Inflammatory macrophage (primary cell): Measurements from ENCODE around the gene POU3F1.

Experiments used
- DNase-seq, 2 donors: peaks; one replicate each; pipeline ENCODE4 v3.0.0-alpha.2; 2020 to 2022
- total RNA-seq, 18 experiments: gene quantifications; one replicate each; lab custom pipeline; 2026; ENCODE audit warnings: mixed read lengths in 6 of 18, inconsistent platforms in 2 of 18; lab: John Stamatoyannopoulos, UW

Gene POU3F1
- total RNA-seq = 0 to 1.3 (median 0.24) reads per million in 18 experiments

DNA sequence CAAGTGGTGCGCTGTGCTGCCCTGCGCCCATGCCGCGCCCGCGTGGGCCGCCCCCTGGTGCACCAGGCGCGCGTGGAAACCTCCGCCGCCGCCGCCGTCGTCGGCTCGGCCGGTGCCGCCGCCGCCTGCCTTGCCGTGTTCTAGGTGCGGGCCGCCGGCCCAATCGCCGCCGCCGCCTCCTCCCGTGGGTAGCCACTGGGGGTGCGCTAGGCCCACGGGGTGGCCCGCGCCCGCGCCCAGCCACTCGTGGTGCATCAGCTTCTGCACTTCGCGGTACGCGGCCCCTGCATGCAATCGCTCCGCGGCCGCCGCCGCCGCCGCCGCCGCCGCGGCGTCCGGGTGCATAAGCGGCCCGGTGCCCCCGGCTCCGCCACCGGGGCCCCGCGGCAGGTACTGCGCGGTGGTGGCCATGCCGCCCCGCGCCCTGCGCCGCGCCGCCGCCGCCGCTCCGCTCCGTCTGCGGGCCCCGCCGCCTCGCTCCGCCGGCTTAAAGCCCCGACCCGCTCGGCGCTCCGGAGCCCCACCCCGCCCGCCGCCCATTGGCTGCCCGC, at the start of gene POU3F1:
Gene POU3F1 (minus strand): TSS at position 461 of the 551 bp plus-strand sequence. CDS start 50 bp downstream, at position 411.
- DNase-seq = no peak

DNA sequence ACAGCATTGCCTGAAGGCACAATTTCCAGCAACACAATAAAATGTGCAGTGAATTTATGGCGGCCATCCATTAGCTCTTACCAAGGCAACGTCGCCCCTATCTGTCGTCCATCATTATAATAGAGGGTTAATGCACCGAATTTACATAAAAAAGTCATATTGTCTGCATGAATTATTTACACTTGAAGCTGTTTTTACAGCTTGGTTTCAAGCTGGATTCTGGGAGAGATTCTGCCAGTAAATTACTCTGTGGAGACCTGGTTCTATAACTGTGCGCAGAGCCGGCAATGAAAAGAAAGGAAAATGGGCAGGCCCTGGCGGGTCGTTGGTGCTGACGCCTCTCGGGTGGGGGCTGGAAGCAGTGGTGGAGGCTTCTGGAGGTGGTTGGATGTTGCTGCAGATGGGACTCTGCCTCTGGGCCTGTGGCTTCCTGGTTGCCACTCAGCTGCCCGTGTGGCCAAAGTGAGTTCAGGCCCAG, 48.9 kb upstream of the POU3F1 start:
- DNase-seq = no peak

DNA sequence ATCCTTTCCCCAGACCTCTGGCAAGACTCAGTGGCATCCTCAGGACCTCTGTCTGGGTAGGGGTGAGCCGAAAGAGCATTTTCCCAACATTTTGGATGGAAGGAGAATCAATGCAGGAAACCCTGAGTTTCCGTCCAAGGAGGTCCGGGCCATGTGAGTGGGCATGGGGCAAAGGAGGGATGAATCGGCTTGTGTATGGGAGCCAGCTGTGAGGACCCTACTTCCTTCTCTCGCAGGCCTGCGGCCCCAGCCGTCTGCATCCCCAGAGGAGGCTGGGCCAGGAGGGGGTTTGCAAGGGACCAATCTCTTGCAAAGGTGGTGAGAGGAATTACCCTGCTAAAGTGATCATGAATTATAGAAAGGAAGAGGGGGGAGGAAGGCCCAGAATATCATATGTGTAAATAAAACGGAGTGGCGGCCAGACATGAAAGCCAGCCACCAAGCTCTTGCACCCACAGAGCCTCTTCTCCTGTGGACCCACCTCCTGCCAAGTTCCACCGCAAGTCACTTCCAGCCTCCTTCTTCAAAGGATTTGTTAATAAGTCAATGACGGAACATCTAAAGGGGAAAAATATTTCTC, 48.2 kb upstream of the POU3F1 start:
- no peak for DNase-seq

DNA sequence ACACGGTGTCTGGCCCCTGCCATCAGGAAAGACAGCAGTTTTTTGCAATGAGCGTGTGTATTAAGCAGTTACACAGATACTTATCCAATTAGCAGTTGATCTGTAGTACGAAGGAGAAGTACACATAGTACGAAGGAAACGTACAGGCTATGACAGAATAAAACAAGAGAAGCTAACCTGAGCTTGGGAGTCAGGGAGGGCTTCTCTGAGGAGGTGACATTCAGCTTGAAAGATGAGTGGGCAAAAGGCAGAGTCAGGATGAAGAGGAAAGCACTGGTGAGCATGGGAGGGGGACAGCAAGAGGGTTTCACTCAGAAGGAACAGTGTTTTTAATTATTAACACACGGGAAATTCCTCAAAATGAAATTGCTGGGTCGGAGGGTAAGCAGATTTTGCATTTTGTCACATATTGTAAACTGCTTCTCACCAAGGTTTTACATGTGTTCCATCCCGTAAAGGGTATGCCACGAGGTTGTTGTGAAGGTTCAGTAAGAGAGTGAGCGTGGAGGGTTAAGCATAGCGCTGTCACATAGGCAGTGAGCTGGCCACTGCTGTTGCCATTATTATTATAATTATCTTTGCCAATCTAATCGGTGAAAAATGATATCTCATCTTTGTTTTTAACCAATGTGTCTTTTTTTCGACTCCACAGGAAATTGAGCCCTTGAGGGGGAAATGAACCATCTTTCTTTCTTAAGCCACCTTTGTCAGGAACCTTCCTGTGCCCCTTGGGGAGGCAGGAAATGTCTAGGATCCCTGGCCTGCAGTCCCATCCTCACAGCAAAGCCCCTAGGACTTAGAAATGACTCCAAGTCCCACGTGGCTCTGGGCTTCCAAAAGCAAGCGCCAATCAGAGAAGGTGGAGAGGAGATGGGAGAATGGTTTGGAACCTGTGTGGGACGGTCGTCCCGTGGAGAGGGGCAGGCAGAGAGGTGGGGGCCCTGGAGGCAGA, 47.3 kb upstream of the POU3F1 start:
- DNase-seq = no peak

DNA sequence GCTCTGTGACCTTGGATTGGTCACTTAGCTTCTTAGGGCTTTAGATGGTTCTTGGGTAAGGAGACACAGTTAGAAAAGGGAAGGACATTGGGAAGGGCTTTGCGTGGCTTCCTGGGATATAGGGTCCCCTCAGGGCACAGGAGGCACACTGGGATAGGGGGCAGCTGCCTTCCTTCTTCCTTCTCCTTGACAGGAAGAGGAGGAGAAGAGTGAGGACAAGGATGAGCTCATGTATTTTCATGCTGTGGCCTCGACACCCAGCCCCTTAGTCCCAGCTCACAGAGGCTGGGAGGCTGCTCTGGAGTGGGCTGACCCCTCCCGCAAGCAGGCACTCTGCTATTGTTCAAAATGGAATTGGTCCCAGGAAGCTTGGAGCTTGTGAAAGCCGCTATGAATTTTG, 45.7 kb upstream of the POU3F1 start:
- no peak for DNase-seq

DNA sequence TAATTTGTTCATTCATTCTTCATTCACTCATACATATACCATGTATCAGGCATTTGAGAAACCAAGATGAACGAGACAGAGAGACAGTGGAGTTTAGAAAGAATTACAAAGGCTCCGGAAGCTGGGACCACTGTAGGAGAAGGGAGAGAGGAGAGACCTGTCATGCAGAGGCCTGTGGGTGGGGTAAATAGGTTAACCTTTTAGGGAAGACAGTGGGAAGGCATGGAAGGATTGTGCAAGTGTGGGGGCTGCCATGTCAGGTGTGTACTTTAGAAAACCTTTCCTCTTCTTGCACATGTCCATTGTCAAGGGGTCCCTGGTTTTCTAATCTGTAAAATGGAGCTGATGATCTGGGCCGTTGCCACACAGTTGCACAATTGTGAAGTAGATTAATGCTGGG, 44.2 kb upstream of the POU3F1 start:
- no peak for DNase-seq

DNA sequence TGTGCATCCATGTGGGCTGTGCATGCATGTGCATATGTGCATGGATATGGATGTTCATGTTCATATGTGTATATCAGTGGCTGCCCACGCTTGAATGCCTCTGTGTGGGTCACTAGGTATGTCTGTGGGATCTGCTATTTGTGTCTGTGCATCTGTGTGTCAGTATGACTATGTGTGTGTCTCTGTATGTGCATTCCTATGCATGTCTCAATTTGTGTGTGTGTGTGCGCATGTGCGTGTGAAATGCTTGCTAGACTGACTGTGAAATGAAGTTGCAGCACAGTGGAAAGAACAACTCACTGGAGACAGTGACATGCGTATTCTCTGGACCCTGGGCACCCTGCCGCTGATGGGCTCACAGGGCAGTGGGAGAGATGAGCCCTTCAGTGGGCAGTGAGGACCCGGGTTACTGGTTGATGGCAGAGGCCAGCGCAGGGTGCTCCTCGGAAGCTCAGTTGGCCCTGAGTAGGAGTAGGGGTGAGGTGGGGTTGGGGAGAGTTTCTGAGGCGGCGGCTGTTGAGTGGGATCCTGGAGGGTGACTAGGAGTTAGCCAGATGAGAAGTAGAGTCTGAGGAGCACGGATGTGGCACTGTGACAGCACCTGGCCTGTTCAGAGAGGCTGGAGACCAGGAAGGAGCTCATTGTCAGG, 43.2 kb upstream of the POU3F1 start:
- DNase-seq = no peak

DNA sequence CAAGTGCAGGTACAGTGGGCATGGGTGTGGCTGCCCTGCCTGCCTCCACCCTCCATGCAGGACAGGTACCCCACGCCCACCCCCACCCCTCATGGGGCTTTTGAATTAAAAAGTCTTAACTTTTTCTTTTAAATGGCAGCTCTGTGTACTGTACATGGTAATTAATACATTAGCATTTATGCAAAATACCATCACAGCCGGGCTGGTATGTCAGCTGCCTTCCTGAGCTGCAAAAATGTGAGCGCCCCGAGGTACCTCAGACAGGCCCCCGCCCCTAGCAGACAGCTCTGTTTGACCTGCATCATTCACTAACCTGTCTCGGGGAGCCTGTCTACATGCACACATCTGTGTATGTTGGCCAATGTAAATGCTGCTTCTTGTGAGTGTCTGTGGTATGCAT, 42.2 kb upstream of the POU3F1 start:
- no peak for DNase-seq

DNA sequence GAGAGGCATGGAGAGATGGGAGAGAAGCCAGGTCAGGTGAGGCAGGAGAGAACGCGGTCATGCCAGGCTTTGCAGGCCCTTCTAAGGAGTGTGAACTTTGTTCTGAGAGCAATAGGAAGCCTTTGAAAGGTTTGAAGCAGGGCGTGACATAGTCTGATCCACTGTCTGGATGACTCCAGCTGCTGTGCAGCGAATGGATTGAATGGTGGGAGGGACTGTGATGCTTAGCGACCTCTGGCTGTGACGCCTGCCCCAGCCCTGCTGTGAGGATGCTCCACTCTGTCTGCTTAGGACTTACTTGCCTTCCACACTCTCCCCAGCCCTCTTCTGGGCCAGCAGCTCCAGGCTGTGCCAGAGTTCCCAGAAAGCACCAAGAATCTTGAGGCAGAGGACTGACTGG, 41.8 kb upstream of the POU3F1 start:
- no peak for DNase-seq

DNA sequence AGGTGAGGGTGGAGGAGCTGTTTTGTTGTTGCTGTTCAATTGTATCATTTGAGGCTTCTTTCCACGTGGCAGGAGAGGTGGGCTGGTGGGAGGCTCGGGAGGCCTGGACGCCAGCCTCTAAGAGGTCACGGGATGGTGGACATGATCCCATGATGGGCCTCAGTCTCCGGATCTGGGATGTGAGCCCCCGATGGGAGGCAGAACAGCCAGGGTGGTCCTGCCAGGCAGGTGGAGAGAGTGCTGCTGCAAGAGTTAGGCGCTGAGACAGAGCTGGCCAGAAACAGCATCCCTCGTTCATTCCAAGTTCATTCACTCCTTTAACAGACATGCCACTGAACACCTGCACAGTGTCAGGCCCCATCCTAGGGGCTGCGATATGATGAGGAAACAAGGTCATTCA, 41.1 kb upstream of the POU3F1 start:
- no peak for DNase-seq

DNA sequence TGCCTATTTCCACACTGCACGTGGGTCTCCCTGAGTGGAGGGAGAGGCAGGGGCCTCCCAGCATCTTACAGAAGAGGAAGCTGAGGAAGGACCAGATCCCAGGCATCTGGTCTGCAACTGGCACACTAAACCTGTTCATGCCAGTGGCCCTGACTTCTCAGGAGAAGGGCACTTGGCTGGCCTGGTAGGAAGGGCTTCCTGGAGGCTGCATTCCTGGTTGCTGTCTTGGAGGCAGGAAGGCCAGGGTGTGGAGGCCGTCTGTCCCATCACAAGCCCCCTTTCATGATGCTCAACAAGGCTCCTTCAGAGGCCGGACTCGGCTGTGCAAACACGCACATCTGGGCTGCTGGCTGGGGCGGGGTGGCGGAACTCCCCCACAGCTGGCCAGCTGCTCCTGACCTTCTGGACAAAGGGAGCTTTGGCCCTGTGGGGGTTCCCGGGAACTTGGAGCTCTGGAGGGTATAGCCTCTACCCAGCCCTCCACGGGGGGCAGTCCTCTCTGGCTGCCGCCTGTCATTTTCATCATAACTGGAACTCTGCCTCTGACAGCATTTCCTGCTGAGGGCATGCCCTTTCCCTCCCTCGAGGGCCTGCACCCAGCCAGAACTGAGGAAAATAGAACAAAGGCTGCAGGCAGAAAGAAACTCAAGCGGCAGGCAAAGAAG, 39.2 kb upstream of the POU3F1 start:
- DNase-seq = no peak

DNA sequence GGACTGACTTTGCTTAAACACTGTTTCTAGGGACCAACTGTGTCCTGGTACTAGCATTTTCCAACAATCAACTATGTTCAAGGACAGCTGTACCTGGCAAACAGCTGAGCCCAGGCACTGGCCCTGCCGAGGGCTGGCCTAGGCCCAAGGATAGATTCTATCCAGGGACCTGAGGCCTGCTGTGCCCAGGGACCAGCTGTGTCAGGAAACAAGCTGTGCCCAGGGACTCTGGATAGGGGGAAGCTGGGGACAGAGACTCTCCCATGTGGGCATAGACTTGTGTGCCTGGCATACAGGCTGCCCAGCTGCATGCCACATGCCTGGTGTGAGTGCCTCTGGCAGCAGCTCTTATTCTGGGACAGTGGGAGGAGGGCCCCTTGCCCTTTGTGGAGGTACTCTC, 38.1 kb upstream of the POU3F1 start:
- no peak for DNase-seq

DNA sequence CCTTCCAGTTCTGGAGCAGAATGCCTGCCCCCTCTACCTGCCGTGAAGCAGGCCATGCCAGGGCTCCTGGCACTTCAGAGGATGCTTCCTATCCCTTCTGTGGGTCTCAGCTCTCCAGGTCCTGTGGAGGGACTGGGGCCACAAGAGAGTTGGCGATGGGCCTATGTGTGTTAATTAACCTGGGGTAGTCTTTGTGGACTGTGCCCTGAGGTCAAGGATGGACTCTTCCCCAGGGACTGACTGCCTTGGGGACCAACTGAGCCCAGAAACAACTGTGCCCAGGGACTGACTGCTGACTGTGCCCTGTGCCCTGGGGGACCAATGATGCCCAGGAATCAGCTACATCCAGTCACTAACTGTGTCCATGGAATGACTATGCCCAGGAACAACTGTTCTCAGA, 37.5 kb upstream of the POU3F1 start:
- no peak for DNase-seq

DNA sequence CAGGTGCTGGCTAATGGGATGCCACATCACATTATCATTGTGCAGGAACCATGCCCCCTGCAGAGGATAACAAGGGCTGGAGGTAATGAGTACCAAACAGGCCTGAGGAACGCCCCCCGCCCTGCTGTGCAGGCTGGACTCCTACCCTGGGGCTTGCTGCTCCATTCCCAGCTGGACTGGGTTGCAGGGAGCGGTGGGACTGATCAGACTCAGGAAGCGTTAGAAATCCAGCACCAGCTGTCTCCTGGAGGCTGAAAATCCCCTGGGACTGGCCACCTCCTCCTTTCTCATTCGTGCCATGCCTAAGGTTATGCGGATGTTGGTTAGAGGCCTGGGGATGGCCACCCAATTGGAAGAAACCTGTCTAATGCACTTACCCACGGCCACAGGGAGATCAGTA, 36.9 kb upstream of the POU3F1 start:
- DNase-seq = no peak

DNA sequence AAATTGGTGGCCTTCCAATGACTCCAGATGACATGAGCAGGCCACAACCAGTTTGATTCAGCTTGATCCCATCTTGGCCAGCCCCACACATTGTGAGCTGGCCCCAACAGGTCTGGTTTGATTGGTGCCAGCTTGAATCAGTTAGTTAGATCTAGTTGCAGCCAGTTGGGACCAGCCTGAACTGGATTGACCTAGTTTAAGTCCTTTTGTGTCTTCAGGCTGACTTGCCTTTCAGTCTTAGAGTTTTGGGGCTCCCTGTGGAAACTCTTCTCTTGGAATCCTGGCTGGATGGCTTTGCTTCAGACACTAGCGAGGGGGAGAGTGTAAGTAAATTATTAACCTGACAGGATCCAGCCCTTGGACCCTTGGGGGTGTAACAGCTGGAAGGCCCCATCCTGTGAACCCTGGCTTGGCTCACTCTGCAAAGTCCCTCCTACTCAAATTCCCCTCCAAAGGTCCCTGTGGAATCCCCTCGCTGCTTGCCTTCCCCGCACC, 36.2 kb upstream of the POU3F1 start:
- DNase-seq = no peak

DNA sequence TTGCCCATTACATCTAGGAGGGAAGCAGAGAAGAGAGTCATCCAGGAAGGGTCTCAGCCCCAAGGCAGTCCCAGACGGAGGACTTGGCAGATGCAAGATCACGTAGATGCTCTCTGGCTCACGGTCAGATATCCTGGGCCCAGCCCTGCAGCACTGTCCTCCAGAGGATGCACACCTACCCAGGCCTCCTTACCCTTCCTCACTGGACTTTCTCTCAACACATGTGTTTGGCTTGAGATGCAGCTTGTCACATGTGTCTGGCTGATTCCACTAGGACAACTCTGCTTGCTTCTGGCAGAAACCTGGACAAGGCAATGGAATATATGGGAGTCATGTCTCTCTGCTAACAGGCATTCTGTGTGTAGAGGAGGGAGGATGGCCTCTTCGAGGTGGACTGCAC, 32.4 kb upstream of the POU3F1 start:
- no peak for DNase-seq

DNA sequence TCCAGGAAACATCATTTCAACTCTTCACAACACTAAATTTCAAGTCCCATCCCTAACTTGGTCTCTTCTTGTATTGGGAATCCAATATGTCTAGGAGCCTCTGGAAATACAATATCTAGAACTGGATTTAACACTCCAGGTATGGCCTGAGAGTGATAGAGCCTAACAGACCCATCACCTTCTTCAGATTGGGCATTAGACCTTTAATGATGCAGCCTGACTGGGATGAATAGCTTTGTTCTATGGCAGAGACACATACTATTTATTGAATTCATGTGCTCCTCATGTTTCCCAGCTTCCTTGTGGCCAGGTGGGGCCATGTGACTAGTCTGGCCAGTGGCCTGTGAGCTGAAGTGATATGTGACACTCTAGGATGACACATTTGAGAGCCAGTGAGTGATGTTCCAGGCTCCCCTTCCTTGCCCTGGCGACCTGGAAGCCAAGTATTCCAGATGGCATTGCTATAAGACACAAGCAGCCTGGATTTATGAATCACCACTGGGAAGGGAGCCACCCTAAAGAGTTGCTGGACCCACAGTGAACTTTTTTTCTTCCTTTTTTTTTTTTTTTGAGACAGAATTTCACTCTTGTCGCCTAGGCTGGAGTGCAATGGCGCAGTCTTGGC, 31.0 kb upstream of the POU3F1 start:
- DNase-seq = no peak

DNA sequence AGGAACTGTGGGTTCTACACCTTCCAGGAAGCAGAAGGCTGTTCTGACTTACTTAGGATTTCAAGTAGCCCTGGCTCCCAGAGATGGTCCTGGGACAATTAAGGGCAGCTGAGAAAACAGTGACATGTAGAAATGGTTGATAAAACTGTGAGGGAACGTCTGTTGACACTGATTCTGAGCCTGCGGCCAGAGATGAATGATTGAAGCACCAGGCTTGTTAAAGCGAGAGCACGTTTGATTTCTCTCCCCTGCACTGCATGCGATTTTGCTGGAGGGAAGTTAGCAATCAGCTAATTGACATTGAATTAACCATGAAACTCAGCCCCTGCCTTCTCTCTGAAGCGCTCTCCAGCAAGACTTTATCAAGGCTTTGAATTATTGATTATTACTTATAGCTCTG, 29.9 kb upstream of the POU3F1 start:
- DNase-seq = no peak

DNA sequence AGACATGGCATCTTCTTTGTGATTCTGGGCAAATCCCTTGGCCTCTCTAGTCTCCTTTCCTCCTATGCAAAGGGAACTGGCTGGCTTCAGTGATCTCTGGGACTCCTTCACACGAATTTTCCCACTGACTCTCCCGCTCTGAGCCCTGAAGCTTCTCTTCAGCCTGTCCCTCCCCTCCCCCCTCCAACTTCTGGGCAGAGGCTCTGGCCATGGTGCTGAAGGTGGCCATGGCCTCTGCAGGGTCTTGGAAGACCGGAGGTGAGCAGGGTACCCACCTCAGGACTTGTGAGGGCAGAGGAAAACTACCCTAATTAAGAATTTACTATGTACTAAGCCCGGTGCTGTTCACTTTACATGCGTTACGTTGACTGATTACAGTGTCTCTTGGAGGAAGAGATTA, 29.4 kb upstream of the POU3F1 start:
- DNase-seq = no peak

DNA sequence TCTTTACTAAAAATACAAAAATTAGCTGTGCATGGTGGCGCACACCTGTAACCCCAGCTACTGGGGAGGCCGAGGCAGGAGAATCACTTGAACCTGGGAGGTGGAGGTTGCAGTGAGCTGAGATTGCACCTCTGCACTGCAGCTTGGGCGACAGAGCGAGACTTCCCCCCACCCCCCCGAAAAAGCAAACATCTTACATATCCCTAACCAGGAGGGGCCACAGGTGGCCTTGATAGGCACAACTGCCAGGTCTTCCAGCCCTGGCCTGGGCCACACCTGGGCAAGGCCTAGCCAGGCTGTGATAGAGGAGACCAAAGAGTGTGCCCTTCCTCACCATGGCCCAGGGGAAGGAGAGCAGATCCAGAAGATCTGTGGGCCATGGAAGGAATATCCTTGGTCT, 28.6 kb upstream of the POU3F1 start:
- no peak for DNase-seq

DNA sequence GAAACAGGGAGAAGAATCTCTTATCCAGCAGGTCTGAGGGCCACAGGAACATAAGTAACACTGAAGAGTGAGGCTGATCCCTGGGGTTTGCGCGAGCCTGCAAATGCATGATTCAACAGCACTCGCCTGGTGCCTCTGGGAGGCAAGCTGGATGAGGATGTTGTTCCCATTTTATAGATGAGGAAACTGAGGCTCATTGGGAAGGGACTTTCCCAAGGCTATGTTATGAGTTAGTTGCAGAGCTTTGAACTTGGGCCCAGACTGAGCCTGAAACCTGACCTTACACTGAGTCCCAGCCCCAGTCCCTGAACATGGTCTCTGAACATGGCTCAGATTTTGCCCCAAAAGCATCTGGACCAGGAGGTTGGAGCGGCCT, 27.7 kb upstream of the POU3F1 start:
- no peak for DNase-seq
